Endothelial cell of umbilical vein (primary cell): ENCODE measurements around the gene MYL11.

Source experiments
- EZH2 ChIP-seq: IDR thresholded peaks from 2 replicates; pipeline ENCODE4 v1.6.1; 2012; ENCODE audit warnings: borderline replicate concordance, low read depth, mild to moderate bottlenecking, moderate library complexity, low read length, inconsistent platforms; ENCODE audit not compliant: severe bottlenecking
- POLR2A ChIP-seq: IDR thresholded peaks from 2 replicates; pipeline ENCODE4 v1.6.1; 2012; ENCODE audit warnings: low read depth, mild to moderate bottlenecking, control low read depth, low read length
- POLR2AphosphoS5 ChIP-seq: IDR thresholded peaks from 2 replicates; pipeline ENCODE4 v1.6.1; 2012; ENCODE audit warnings: low read depth, mild to moderate bottlenecking, control low read depth, low read length, moderate library complexity; ENCODE audit not compliant: insufficient read depth
- TF ChIP-seq, protein P1 (sequence below), 2 donors: IDR thresholded peaks; 1 replicate in 1 of 2; 2 replicates in 1 of 2; pipeline ENCODE4 v1.5.1; 2011; ENCODE audit warnings: low read length in 2 of 2, mild to moderate bottlenecking in 2 of 2, moderate library complexity in 2 of 2, control low read depth in 1 of 2, inconsistent platforms in 1 of 2, low read depth in 1 of 2; ENCODE audit not compliant: insufficient read depth in 1 of 2; ENCODE audit errors: extremely low read depth in 1 of 2
- TF ChIP-seq, protein P2 (sequence below): IDR thresholded peaks from 2 replicates; pipeline ENCODE4 v1.6.1; 2011; ENCODE audit not compliant: insufficient read depth, insufficient read length

DNA sequence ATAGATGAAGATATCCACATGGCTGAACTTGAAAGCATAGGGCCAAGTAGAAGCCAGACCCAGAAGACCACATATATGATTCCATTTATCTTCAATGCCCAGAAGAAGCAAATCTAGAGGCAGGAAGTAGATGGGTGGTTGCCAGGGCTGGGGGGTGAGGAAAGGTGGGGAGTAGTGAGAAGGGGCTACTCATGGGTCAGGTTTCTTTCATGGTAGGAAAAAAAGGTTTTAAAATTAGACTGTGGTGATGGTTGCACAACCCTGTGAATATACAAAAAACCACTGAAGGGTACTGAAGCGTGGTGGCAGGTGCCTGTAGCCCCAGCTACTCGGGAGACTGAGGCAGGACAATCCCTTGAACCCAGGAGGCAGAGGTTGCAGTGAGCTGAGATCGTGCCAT is 24.9 kb upstream of the MYL11 start:
- TF ChIP-seq POLR2AphosphoS5: no peak
- TF ChIP-seq, protein P1, sequence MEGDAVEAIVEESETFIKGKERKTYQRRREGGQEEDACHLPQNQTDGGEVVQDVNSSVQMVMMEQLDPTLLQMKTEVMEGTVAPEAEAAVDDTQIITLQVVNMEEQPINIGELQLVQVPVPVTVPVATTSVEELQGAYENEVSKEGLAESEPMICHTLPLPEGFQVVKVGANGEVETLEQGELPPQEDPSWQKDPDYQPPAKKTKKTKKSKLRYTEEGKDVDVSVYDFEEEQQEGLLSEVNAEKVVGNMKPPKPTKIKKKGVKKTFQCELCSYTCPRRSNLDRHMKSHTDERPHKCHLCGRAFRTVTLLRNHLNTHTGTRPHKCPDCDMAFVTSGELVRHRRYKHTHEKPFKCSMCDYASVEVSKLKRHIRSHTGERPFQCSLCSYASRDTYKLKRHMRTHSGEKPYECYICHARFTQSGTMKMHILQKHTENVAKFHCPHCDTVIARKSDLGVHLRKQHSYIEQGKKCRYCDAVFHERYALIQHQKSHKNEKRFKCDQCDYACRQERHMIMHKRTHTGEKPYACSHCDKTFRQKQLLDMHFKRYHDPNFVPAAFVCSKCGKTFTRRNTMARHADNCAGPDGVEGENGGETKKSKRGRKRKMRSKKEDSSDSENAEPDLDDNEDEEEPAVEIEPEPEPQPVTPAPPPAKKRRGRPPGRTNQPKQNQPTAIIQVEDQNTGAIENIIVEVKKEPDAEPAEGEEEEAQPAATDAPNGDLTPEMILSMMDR (IDR thresholded peaks at IDR 0.05; ENCODE audit: extremely low read depth in 1 of 2, insufficient read depth in 1 of 2, low read depth in 1 of 2, low read length in 2 of 2): no peak
- TF ChIP-seq EZH2: no peak
- no peak for TF ChIP-seq POLR2A
- TF ChIP-seq, protein P2, sequence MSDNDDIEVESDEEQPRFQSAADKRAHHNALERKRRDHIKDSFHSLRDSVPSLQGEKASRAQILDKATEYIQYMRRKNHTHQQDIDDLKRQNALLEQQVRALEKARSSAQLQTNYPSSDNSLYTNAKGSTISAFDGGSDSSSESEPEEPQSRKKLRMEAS: no peak
